ENCODE results near the gene SLC25A30.
A peak's percentile ranks its signal among the peaks of the same experiment; 100 is the strongest.

The SLC25A30 gene

GRCh38 chr13:45417790-45418534 lies at the start of gene SLC25A30:
TSS of gene SLC25A30 (minus strand) at chr13:45418373. CDS start at chr13:45411425, 6,948 bp downstream.
- peak; percentile 90 for DNase-seq

GRCh38 chr13:45466359-45466758 lies 48.2 kb upstream of the SLC25A30 start:
- no peak for DNase-seq

GRCh38 chr13:45464687-45465453 lies 46.7 kb upstream of the SLC25A30 start, which contains the start of gene COG3:
TSS of gene COG3 (plus strand) at chr13:45464939. CDS start at chr13:45465037, 98 bp downstream.
- peak; percentile 99 for DNase-seq

- no peak for DNase-seq
These were observed 46.0 kb upstream of the SLC25A30 start for GRCh38 chr13:45464141-45464686.

GRCh38 chr13:45456196-45456972 lies 38.2 kb upstream of the SLC25A30 start:
- no peak for DNase-seq

- DNase-seq, result no peak
These were observed 36.0 kb upstream of the SLC25A30 start for GRCh38 chr13:45454204-45454603.

GRCh38 chr13:45451282-45451681 lies 33.1 kb upstream of the SLC25A30 start:
- no peak for DNase-seq

- no peak for DNase-seq
These were observed 30.9 kb upstream of the SLC25A30 start for GRCh38 chr13:45448965-45449559.

GRCh38 chr13:45447050-45447661 lies 29.0 kb upstream of the SLC25A30 start:
- DNase-seq, result no peak

GRCh38 chr13:45446181-45446580 lies 28.0 kb upstream of the SLC25A30 start:
- DNase-seq, result no peak

- DNase-seq, result no peak
These were observed 26.9 kb upstream of the SLC25A30 start for GRCh38 chr13:45445053-45445452.

- peak; percentile 13 for DNase-seq
These were observed 23.5 kb upstream of the SLC25A30 start for GRCh38 chr13:45441633-45442032.

- no peak for DNase-seq
These were observed 21.7 kb upstream of the SLC25A30 start for GRCh38 chr13:45439781-45440462.

- DNase-seq, result no peak
These were observed 20.8 kb upstream of the SLC25A30 start for GRCh38 chr13:45439008-45439407.

GRCh38 chr13:45437947-45438346 lies 19.8 kb upstream of the SLC25A30 start:
- no peak for DNase-seq

- DNase-seq, result no peak
These were observed 18.8 kb upstream of the SLC25A30 start for GRCh38 chr13:45436953-45437352.

GRCh38 chr13:45436332-45436731 lies 18.2 kb upstream of the SLC25A30 start:
- DNase-seq, result no peak

GRCh38 chr13:45434556-45435371 lies 16.6 kb upstream of the SLC25A30 start:
- no peak for DNase-seq

GRCh38 chr13:45433381-45433790 lies 15.2 kb upstream of the SLC25A30 start:
- DNase-seq, result no peak

GRCh38 chr13:45432737-45433380 lies 14.7 kb upstream of the SLC25A30 start:
- DNase-seq, result no peak

All from hematopoietic multipotent progenitor cell treated with erythropoietin and hydrocortisone succinate and interleukin-3 and kit ligand, for 8 days (in vitro differentiated cells).